H1 (cell line): Measurements from ENCODE around the gene ALKAL2. TPM values are rescaled to one million over a fixed set of nuclear protein-coding genes. Genes with fewer than 3 reads are reported as not detected.

Source experiments
- CTCF ChIA-PET: fragments of 300-600 bp; sonication (Branson Sonifier 250); formaldehyde crosslinking; loops from one replicate; lab custom pipeline; 2021; ENCODE audit not compliant: partially characterized antibody; lab: Charles Lee
- POLR2A ChIA-PET: fragments of 300-600 bp; sonication (Branson Sonifier 250); formaldehyde crosslinking; loops from one replicate; lab custom pipeline; 2021; ENCODE audit warnings: inconsistent platforms; ENCODE audit not compliant: partially characterized antibody; lab: Charles Lee
- DNase-seq, 2 experiments: peaks; one replicate each; pipeline versions ENCODE4 v3.0.0 to v3.0.0-alpha.2; 2010 to 2022; ENCODE audit warnings: low spot score in 2 of 2, low read depth in 1 of 2, mixed read lengths in 1 of 2
- FAIRE-seq: peaks from 2 replicates; lab custom pipeline; 2011; peaks lifted over from hg19 to GRCh38; lab: Jason Lieb, UNC
- H2AFZ ChIP-seq: 2 replicates; pipeline ENCODE4 v1.8.1; 2012; ENCODE audit warnings: low read length, inconsistent platforms
- H2AK5ac ChIP-seq: 2 replicates; pipeline ENCODE4 v1.6.1; 2013; ENCODE audit warnings: low read depth, low read length
- H2BK120ac ChIP-seq: replicated peaks from 2 replicates; pipeline ENCODE3; 2013; ENCODE audit warnings: low read depth, low read length, inconsistent platforms
- H2BK12ac ChIP-seq: 2 replicates; pipeline ENCODE4 v1.6.1; 2013; ENCODE audit warnings: low read depth, low read length
- H2BK15ac ChIP-seq: 2 replicates; pipeline ENCODE4 v1.6.1; 2013; ENCODE audit warnings: low read length
- H2BK20ac ChIP-seq: 2 replicates; pipeline ENCODE4 v1.6.1; 2013; ENCODE audit warnings: low read length
- H2BK5ac ChIP-seq: 2 replicates; pipeline ENCODE4 v1.6.1; 2013; ENCODE audit warnings: low read depth, low read length
- H3K14ac ChIP-seq: 2 replicates; pipeline ENCODE4 v1.6.1; 2013; ENCODE audit warnings: inconsistent platforms; ENCODE audit not compliant: insufficient read length
- H3K18ac ChIP-seq: 2 replicates; pipeline ENCODE4 v1.6.1; 2013; ENCODE audit warnings: low read length; ENCODE audit errors: extremely low read depth
- H3K23ac ChIP-seq: 2 replicates; pipeline ENCODE4 v1.6.1; 2013; ENCODE audit warnings: inconsistent platforms; ENCODE audit not compliant: insufficient read length
- H3K23me2 ChIP-seq: 2 replicates; pipeline ENCODE4 v1.6.1; 2013; ENCODE audit warnings: low read depth, low read length
- H3K27ac ChIP-seq: 2 replicates; pipeline ENCODE4 v1.6.1; 2011; ENCODE audit warnings: low read depth, low read length, inconsistent platforms
- H3K27me3 ChIP-seq, 4 experiments: replicated peaks in 1 of 4; 1 replicate in 1 of 4; 2 replicates in 3 of 4; pipeline versions ENCODE4 v1.6.1 to v1.8.1; 2011 to 2013; ENCODE audit warnings: low read length in 3 of 4, mild to moderate bottlenecking in 3 of 4, inconsistent platforms in 2 of 4, mixed read lengths in 2 of 4, moderate library complexity in 1 of 4; ENCODE audit not compliant: control insufficient read depth in 3 of 4, insufficient read depth in 3 of 4; ENCODE audit errors: extremely low read depth in 1 of 4
- H3K36me3 ChIP-seq, 4 experiments: 2 replicates each; pipeline versions ENCODE4 v1.6.1 to v1.8.1; 2011 to 2013; ENCODE audit warnings: mild to moderate bottlenecking in 4 of 4, low read length in 3 of 4, moderate library complexity in 2 of 4, control low read depth in 1 of 4, inconsistent platforms in 1 of 4; ENCODE audit not compliant: insufficient read depth in 4 of 4, control insufficient read depth in 2 of 4
- H3K4ac ChIP-seq: replicated peaks from 2 replicates; pipeline ENCODE3; 2013; ENCODE audit warnings: low read length, low read depth, mixed read lengths, inconsistent platforms; ENCODE audit not compliant: insufficient read length
- H3K4me1 ChIP-seq, 4 experiments: replicated peaks in 1 of 4; 1 replicate in 1 of 4; 2 replicates in 3 of 4; pipeline versions ENCODE4 v1.6.1 to v1.8.1; 2011 to 2013; ENCODE audit warnings: low read length in 3 of 4, inconsistent platforms in 2 of 4, mixed read lengths in 1 of 4; ENCODE audit not compliant: insufficient read depth in 4 of 4, control insufficient read depth in 3 of 4
- H3K4me2 ChIP-seq, 2 experiments: 2 replicates each; pipeline versions ENCODE4 v1.6.1 to v1.8.1; 2011 to 2013; ENCODE audit warnings: low read depth in 2 of 2, low read length in 2 of 2, control low read depth in 1 of 2, inconsistent platforms in 1 of 2, mild to moderate bottlenecking in 1 of 2; ENCODE audit not compliant: insufficient read depth in 1 of 2
- H3K4me3 ChIP-seq, 4 experiments: fragments of 200-600, 300-600 bp in 1 of 4; sonication (generic), shearing (Covaris generic), sonication (Bioruptor Twin) in 1 of 4; 2 replicates each; pipeline versions ENCODE4 v1.5.1 to v1.8.1; 2011 to 2016; ENCODE audit warnings: low read length in 4 of 4, low read depth in 3 of 4, control low read depth in 2 of 4, inconsistent platforms in 2 of 4, mild to moderate bottlenecking in 2 of 4, mixed read lengths in 1 of 4, moderate library complexity in 1 of 4; ENCODE audit not compliant: insufficient read depth in 2 of 4; ENCODE audit errors: extremely low read depth in 1 of 4
- H3K56ac ChIP-seq: replicated peaks from 2 replicates; pipeline ENCODE3; 2013; ENCODE audit warnings: low read depth, mild to moderate bottlenecking, mixed read lengths, low read length, inconsistent platforms; ENCODE audit not compliant: insufficient read length
- H3K79me1 ChIP-seq: 2 replicates; pipeline ENCODE4 v1.6.1; 2013; ENCODE audit warnings: low read depth, low read length, control low read depth
- H3K79me2 ChIP-seq, 2 experiments: 2 replicates each; pipeline versions ENCODE4 v1.6.1 to v1.8.1; 2012 to 2013; ENCODE audit warnings: low read length in 2 of 2, mild to moderate bottlenecking in 2 of 2, inconsistent platforms in 1 of 2; ENCODE audit not compliant: insufficient read depth in 2 of 2, control insufficient read depth in 1 of 2
- H3K9ac ChIP-seq, 4 experiments: replicated peaks in 1 of 4; 1 replicate in 1 of 4; 2 replicates in 3 of 4; pipeline versions ENCODE4 v1.6.1 to v1.8.1; 2011 to 2013; ENCODE audit warnings: low read depth in 3 of 4, low read length in 3 of 4, control low read depth in 2 of 4, mild to moderate bottlenecking in 2 of 4, moderate library complexity in 2 of 4, inconsistent platforms in 1 of 4; ENCODE audit errors: extremely low read depth in 1 of 4
- H3K9me3 ChIP-seq, 2 experiments: 2 replicates each; pipeline versions ENCODE4 v1.6.1 to v1.8.1; 2012 to 2013; ENCODE audit warnings: mild to moderate bottlenecking in 2 of 2, moderate library complexity in 2 of 2, control low read depth in 1 of 2, inconsistent platforms in 1 of 2, low read depth in 1 of 2, low read length in 1 of 2, mixed read lengths in 1 of 2; ENCODE audit not compliant: insufficient read depth in 2 of 2
- H4K20me1 ChIP-seq, 2 experiments: replicated peaks in 1 of 2; 2 replicates each; pipeline versions ENCODE3 to v1.8.1; 2011 to 2013; ENCODE audit warnings: inconsistent platforms in 2 of 2, low read length in 2 of 2, mild to moderate bottlenecking in 1 of 2; ENCODE audit not compliant: insufficient read depth in 2 of 2, control insufficient read depth in 1 of 2
- H4K5ac ChIP-seq: 2 replicates; pipeline ENCODE4 v1.6.1; 2013; ENCODE audit warnings: low read length, low read depth, mixed read lengths, inconsistent platforms; ENCODE audit not compliant: insufficient read length
- H4K8ac ChIP-seq: 2 replicates; pipeline ENCODE4 v1.8.0; 2013; ENCODE audit warnings: mild to moderate bottlenecking, moderate library complexity, low read length, inconsistent platforms; ENCODE audit not compliant: insufficient read depth; ENCODE audit errors: extremely low read depth
- H4K91ac ChIP-seq: replicated peaks from 2 replicates; pipeline ENCODE3; 2013; ENCODE audit warnings: low read length, mixed read lengths, inconsistent platforms; ENCODE audit not compliant: insufficient read length
- WGBS, 2 experiments: shearing (Covaris generic) in 1 of 2; methylation state at CpG; one replicate each; pipeline versions ENCODE4 v1.1.6 to v1.1.7; 2013 to 2015; ENCODE audit warnings: low lambda C conversion rate in 2 of 2, mixed read lengths in 2 of 2, inconsistent platforms in 1 of 2, low coverage in 1 of 2, missing lambda C conversion rate in 1 of 2; ENCODE audit not compliant: insufficient replicate concordance in 2 of 2, insufficient coverage in 1 of 2, insufficient read length in 1 of 2; ENCODE audit errors: extremely low coverage in 1 of 2, missing lambda C conversion rate in 1 of 2; 5-methylcytosine and 5-hydroxymethylcytosine counted together
- polyA plus RNA-seq, 7 experiments: library from polyadenylated mRNA; depleted of rRNA in 3 of 7; stranded (reverse) in 5 of 7; unstranded in 2 of 7; fragments of >200 nt in 5 of 7; fragments of 200-250 nt in 2 of 7; gene quantifications; 1 replicate in 5 of 7; 2 replicates in 1 of 7; 4 replicates in 1 of 7; pipeline versions ENCODE4 v1.2.1 to v1.2.3, GENCODE V29; 2011 to 2013; ENCODE audit warnings: missing spikeins in 2 of 7, mixed read lengths in 2 of 7
- total RNA-seq: library from RNA; stranded (reverse); fragmentation: NEBNext Ultra II Directional; extraction: Animal tissue kit (Norgen Biotek cat#: 25700); gene quantifications from 2 replicates; pipeline ENCODE4 v1.2.1, GENCODE V29; 2021

ALKAL2 gene
- total and polyA plus RNA-seq, 2 of the 8 experiments (the other 6 are each of a cell fraction or from before 2014, with no cell fraction given) = 4.6 to 11.5 TPM

- Histone ChIP-seq H3K36me3 (peaks cover 0 to 18% (median 0%) of the 10 kb centered on the region in 4 experiments; a peak in 3 of 8 replicates), H4K91ac (no peak overlapping the region), H3K4ac (no peak overlapping the region), H3K18ac (no peak overlapping the region), H2AK5ac (no peak overlapping the region), H2BK15ac (no peak overlapping the region), H3K27me3 (peaks cover 0 to 9% (median 5%) of the 10 kb centered on the region in 4 experiments; a peak in 5 of 7 replicates), H3K27ac (no peak overlapping the region), H3K23me2 (peaks cover 9% of the 10 kb centered on the region; the same call in 1 of the 2 replicates), H3K14ac (no peak overlapping the region), H2BK20ac (no peak overlapping the region), H3K9me3 (peaks cover 11 to 12% of the 10 kb centered on the region in 2 experiments), H3K9ac (no peak overlapping the region), H2BK12ac (no peak overlapping the region), H3K56ac (no peak overlapping the region), H3K4me2 (no peak overlapping the region), H2BK5ac (no peak overlapping the region), H3K4me1 (peaks cover 0 to 5% (median 3%) of the 10 kb centered on the region in 4 experiments; a peak in 2 of 7 replicates), H2BK120ac (no peak overlapping the region), H3K23ac (no peak overlapping the region), H3K4me3 (no peak overlapping the region), H4K8ac (no peak overlapping the region), H4K5ac (no peak overlapping the region), H4K20me1 (peaks cover 0 to 10% of the 10 kb centered on the region in 2 experiments), H3K79me2 (peaks cover 8 to 34% of the 10 kb centered on the region in 2 experiments), H3K79me1 (no peaks in the 10 kb centered on the region), H2AFZ (no peak overlapping the region)
- ChIA-PET CTCF (interaction anchor here (0.7 to 2.3 kb wide), 4 partner anchors 14 to 21 kb away, joined by 3 to 12 read pairs (median 4); no protein-coding TSS in a partner anchor), POLR2A (interaction anchor here (1.4 kb wide), 1 partner anchor 11 kb away, joined by 3 read pairs; no protein-coding TSS in a partner anchor)
- no peak for FAIRE-seq
- WGBS, 2 experiments = 94% methylated on average over 6 of the region's 6 CpGs; no CpG with 5 or more reads in 1 of the 2 experiments
- no peak for DNase-seq
These were observed 27.3 kb downstream of the ALKAL2 start for GRCh38 chr2:260507-261161.
